ENCODE results near the gene CLRN3. TPM values are rescaled to one million over a fixed set of nuclear protein-coding genes. Genes with fewer than 3 reads are reported as not detected.

The CLRN3 gene
- not detected in 2 replicates for total RNA-seq (2014; rRNA removed; shearing (Covaris generic))

GRCh38 chr10:127892743-127893142, at the start of gene CLRN3:
Gene CLRN3 (minus strand): TSS chr10:127892941. CDS start chr10:127892784, 157 bp downstream.

GRCh38 chr10:127906548-127907377, 14.0 kb upstream of the CLRN3 start, which contains the start of gene PTPRE:
Gene PTPRE (plus strand): TSS chr10:127907103. CDS start chr10:128040882, 133,779 bp downstream.

Other genes with a start within 250 kb of the CLRN3 start
- gene FOXI2, start 155.8 kb downstream of the CLRN3 start, total RNA-seq (2014; rRNA removed; shearing (Covaris generic)), result not detected in 2 replicates
- gene PTPRE, start 14.2 kb upstream of the CLRN3 start, total RNA-seq (2014; rRNA removed; shearing (Covaris generic)), result 0.83 and 1.3 TPM in 2 replicates
- gene MKI67, start 233.5 kb upstream of the CLRN3 start, total RNA-seq (2014; rRNA removed; shearing (Covaris generic)), result 83.6 and 85.4 TPM in 2 replicates

Data from A375 (cell line).